DMS114 treated with DMSO at 0.1 percent for 48 hours (cell line): Measurements from ENCODE around the gene PEF1.

ENCODE experiments used
- DNase-seq: peaks from one replicate; lab custom pipeline; 2025; ENCODE audit not compliant: unreplicated experiment; lab: John Stamatoyannopoulos, UW

Gene PEF1

GRCh38 chr1:31671561-31672201, 27.0 kb upstream of the PEF1 start:
- no peak for DNase-seq

- DNase-seq: no peak
These were observed 26.5 kb upstream of the PEF1 start for GRCh38 chr1:31671147-31671546.

- no peak for DNase-seq
These were observed 25.9 kb upstream of the PEF1 start for GRCh38 chr1:31670593-31670964.

GRCh38 chr1:31669786-31670592, 25.3 kb upstream of the PEF1 start:
- DNase-seq: no peak

- no peak for DNase-seq
These were observed 24.7 kb upstream of the PEF1 start for GRCh38 chr1:31669433-31669785.

GRCh38 chr1:31668303-31668883, 23.7 kb upstream of the PEF1 start:
- no peak for DNase-seq

GRCh38 chr1:31667065-31667785, 22.5 kb upstream of the PEF1 start:
- DNase-seq: no peak

GRCh38 chr1:31666263-31666963, 21.7 kb upstream of the PEF1 start:
- DNase-seq: no peak

GRCh38 chr1:31665234-31665878, 20.7 kb upstream of the PEF1 start:
- no peak for DNase-seq

GRCh38 chr1:31664528-31664927, 19.9 kb upstream of the PEF1 start:
- no peak for DNase-seq

GRCh38 chr1:31663622-31664452, 19.2 kb upstream of the PEF1 start:
- DNase-seq: no peak

GRCh38 chr1:31662463-31662862, 17.8 kb upstream of the PEF1 start:
- no peak for DNase-seq

- DNase-seq: no peak
These were observed 17.2 kb upstream of the PEF1 start for GRCh38 chr1:31661856-31662255.

- DNase-seq: no peak
These were observed 16.3 kb upstream of the PEF1 start for GRCh38 chr1:31660871-31661455.

GRCh38 chr1:31659889-31660288, 15.2 kb upstream of the PEF1 start:
- no peak for DNase-seq

- no peak for DNase-seq
These were observed 14.0 kb upstream of the PEF1 start for GRCh38 chr1:31658721-31659120.

GRCh38 chr1:31657972-31658510, 13.4 kb upstream of the PEF1 start:
- DNase-seq: no peak

GRCh38 chr1:31657020-31657804, 12.5 kb upstream of the PEF1 start:
- DNase-seq: no peak
